HL-60/S4 treated with phorbol 12-myristate 13-acetate at 8.2 ng/mL for 4 days and 3 days (cell line): Measurements from ENCODE around the gene LDOC1.
"Not testable (repeated sequence)": the region's sequence is repeated elsewhere in the genome, so short reads cannot be mapped to it uniquely, and the experiment has no call there.

Experiments
- in situ Hi-C: fragments of 300-500 bp; cut with MboI; formaldehyde crosslinking; loops from 2 replicates; pipeline ENCODE4 v1.15.0; 2022; ENCODE audit warnings: low sequenced_read_pairs

LDOC1 gene

DNA sequence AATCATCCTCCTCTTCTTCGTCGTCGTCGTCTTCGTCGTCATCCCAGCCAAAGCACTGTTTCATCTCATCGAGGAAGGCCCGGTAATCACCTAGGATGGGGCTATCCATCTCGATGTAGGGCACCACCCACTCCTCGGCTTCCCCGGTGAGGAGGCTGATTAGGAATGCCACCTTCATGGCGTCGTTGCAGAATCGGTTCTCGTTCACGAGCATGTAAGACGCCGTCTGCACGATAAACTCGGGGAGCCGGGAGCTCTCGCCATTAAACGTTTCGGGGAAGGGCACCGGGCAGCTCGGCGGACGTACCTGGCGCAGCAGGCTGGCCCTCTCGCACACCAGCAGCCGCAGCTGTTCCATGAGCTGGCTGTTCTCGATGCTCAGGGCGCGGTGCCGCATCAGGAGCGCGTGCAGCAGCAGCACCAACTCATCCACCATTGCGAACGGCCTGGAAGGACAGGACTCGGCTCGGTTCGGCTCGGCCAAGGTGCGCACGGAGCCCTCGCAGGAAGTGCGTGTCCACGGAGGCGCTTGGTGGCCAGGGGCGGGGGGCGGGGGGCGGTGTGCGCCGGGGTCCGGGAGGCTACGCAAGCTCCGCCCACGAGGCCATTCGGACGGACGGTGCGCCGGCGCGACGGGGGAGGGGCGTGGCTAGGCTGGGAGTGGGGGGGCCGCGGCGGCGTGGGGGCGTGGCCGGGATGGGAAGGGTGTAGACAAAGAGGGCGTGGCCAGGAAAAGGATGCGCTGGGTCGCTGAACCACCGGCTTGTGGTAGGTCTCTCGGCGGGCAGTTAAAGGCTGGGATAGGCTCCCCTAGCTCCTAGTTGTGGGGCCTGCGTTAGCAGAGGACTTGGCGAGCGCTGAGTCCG, at the start of gene LDOC1:
Gene LDOC1 (minus strand): TSS at position 544 of the 866 bp plus-strand sequence. CDS start 108 bp downstream, at position 436.
- in situ Hi-C loops: no loop called here

DNA sequence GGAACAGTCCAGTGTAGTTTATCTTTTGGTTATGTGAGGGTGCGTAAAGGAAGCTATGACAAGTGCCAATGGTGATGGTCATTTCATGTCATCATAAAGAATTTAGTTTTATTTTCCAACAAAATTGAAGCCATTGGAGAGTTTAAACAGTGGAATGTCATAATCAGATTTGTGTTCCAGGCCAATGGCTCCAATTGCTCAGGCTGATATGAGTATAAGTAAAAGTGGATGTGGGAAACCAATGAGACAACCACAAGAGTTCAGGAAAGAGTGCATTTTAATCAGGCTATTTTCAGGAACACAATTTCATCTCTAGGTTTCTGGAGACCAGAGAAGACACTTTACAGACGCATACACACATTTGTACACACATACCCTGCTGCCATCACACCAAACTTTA, 44.7 kb upstream of the LDOC1 start:
- in situ Hi-C loops: no loop called here

DNA sequence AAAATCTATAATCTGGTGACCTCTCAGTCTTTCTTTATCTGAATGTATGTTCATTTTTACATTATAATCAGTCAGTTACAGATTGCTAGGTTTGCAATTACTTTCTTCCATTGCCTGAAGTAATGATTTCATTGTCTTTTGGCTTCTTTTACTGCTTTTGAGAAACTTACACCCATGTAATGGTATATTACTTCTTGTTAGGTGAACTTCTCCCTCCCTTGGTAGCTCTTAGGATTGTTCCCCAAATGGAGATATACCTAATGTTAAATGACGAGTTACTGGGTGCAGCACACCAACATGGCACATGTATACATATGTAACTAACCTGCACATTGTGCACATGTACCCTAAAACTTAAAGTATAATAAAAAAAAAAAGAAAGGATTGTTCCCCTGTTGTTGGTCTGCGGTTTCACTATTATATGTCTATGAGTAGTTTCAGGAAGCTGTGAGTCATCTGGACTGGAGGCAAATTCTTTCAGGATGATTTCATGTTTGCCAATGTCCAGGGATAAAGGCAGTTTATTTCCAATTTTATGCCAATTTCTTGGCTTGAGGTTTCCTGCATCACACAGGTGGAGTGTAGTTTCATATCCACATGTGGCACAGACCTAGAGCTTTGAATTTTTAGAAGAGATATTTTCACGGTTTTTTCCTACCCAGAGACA, 43.5 kb upstream of the LDOC1 start:
- in situ Hi-C loops: no loop called here

DNA sequence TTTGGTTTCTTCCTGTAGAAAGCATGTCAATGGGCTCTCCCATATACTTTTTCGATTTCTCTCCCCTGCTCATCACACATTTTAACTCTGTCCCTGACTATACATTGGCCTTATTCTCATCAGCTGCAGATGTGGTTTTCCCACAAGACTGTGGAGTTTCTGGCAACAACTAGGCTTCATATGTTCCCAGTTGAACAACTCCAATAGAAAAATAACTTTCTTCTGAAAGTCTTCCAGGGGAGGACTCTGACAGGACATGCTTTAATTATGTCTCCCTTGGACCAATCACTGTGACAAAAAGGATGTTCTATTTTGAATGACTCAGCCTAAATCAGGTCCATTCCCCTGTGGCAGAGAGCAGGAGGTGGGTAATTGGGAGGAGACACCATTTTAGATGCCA, 37.3 kb upstream of the LDOC1 start:
- in situ Hi-C loops: no loop called here

DNA sequence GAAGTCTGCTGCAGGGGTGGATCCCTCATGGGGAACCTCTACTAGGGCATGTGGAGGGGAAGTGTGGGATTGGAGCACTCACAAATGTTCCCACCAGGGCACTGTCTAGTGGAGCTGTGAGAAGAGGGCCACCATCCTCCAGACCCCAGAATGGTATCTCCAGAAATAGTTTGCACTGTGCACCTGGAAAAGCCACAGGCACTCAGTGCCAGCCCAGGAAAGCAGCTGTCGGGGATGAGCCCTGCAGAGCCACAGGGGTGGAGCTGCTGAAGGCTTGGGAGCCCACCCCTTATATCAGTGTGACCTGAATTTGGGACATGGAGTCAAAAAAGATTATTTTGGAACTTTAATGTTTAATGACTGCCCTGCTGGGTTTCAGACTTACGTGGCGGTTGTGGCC, 25.0 kb upstream of the LDOC1 start:
- in situ Hi-C loops: no loop called here

DNA sequence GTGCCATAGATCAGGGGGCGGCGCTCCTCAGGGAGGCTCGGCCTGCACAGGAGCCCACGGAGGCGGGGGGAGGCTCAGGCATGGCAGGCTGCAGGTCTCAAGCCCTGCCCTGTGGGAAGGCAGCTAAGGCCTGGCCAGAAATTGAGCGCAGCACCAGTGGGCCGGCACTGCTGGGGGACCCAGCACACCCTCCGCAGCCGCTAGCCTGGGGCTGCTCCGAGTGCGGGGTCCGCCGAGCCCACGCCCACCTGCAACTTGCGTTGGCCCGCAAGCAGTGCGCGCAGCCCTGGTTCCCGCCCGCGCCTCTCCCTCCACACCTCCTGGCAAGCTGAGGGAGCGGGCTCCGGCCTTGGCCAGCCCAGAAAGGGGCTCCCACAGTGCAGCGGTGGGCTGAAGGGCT, 11.6 kb upstream of the LDOC1 start:
- in situ Hi-C loops: not testable (repeated sequence)

DNA sequence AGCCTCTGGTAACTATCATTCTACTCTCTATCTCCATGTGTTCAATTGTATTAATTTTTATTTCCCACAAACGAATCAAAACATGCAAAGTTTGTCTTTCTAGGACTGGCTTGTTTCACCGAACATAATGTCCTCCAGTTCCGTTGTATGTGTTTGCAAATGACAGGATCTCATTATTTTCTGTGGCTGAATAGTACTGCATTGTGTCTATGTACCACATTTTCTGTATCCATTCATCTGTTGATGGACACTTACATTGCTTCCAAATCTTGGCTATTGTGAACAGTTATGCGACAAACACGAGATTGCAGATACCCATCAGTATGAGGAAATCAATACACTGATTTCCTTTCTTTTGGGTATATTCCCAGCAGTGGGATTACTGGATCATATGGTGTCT, 8.4 kb upstream of the LDOC1 start:
- in situ Hi-C loops: no loop called here

DNA sequence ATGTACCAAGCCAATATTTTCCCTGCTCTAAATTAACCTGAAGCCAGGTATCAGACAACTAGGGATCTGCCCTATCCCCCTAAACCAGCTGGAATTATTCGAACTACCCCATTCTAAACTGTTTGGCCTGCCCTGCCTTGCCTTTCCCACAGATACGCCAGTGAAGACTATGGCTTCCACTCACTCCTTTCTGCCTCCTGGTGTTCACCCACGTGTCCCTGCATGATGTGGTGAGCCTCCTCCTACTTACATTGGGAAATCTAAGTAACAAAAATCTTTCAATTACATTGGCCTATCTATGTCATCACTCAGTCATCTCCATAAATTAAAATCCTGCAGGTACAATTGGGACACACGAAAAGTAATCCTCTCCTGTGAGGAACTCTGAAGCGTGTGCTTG, 6.1 kb upstream of the LDOC1 start:
- in situ Hi-C loops: no loop called here

DNA sequence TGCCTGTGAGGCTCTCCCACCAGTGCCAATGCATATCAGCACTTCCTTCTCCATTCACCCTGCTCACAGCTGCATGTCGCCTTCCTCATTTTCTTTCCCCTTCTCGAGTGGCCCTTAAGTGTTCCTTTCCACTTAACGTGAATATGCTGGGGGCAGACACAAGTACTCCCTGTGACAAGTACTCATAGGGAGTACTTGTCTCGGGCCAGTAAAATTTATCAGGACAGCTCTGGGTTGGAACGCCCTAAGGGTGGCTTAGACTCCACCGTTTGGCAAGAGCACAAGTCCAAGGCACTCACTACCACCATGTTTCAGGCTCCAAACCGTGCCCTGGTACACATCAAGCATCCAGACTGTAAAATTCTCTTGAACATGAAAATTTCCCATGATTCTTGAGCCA, 3.9 kb upstream of the LDOC1 start:
- in situ Hi-C loops: no loop called here

DNA sequence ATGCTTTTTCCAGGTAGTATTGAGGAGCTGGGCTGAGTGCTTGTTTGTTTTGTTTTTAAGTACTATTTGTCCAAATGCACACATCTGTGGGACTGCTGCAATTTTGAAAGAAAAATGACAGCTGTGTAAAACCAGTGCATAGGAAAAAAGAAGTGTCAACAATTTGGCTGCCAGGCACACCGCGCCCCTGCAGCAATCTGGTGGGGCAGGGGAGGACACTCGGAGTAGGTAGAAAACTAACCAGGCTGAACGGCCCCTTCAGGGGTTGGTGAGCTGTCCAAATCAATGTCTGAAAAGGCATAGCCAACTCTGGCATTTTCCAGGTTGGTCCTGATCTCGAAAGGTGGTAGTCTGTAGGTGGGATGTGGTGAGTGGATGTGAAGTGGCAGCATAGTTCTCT, 1.1 kb downstream of the LDOC1 start:
- in situ Hi-C loops: no loop called here

DNA sequence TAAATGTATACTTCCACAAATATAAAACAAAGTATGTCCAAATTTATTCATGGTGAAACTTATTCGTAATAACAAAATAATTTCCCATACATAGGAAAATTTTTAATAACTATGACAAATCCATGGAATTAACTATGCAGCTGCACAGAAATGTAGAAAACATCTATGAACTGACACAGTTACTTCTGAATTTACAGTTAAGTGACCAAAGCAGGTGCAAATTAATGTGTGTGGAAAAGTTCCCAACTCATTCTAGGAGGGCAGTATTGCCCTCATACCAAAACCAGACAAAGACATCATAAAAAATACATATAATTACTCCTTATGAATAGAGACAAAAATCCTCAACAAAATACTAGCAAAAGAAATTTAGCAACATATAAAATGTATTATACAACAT, 12.5 kb downstream of the LDOC1 start:
- in situ Hi-C loops: no loop called here

DNA sequence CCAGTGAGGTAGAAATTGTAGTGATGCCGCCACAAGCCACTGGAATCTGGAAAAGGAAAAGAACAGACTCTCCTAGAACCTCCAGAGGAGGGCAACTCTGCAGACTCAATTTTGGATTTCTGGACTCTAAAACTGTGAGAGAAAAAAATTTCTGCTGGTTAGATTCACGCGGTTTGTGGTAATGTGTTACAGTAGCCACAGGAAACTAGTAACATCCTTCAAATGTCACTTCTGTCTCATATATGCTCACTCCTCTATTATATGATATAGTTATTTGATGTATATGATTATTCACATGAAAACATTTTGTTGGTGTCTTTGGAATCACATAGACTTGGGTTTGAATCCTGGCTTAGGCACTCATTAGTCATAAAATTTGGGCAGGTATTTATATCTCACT, 18.8 kb downstream of the LDOC1 start:
- in situ Hi-C loops: no loop called here

DNA sequence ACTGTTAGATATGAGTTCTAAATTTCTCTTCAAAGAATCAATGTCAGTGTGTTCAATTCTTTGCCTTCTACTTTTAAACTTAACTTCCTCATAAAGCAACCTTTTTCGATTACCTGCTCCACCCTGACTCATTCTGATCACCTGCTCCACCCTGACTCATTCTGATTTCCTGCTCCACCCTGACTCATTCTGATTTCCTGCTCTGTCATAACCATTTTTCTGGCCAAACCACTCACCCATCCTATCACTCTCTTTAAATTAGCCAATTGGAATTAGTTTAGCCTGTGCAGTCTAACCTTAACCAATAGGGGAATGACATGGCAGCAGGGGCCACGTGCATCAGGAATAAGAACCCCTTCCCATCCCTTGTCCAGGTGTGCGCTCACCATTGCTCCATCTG, 21.7 kb downstream of the LDOC1 start:
- in situ Hi-C loops: not testable (repeated sequence)

DNA sequence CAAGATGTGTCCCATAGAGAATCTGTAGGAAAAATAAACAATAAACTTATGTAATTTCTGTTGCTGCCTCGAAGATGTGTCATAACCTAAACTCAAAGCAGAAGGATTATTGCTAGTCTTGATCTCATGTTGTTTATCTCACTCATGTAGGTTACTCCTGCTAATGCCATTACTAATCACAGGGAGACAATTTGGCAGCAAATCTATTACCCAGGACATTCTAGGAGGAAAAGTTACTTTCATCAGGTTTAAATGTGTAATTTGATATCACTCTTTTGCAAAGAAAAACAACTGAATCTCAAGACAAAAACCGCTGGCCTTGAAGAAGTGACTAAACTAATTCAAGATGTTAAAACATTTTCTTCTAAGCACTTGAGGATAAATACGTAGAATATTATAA, 34.0 kb downstream of the LDOC1 start:
- in situ Hi-C loops: no loop called here

DNA sequence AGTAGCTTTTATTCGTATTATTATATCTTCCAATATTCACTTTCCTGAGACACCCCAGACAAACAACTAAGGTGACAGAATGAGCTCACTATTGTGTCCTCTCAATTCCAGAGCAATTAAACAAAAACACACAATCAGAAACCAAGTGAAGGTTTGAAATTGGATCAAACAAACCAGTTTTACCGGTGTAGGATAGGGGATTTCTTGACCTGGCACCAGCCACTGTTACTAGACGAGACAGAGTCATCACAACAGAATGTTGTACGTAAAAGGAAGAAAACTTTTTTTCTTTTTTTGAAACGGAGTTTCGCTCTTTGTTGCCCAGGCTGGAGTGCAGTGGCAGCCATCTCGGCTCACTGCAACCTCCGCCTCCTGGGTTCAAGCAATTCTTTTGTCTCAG, 43.7 kb downstream of the LDOC1 start:
- in situ Hi-C loops: no loop called here

DNA sequence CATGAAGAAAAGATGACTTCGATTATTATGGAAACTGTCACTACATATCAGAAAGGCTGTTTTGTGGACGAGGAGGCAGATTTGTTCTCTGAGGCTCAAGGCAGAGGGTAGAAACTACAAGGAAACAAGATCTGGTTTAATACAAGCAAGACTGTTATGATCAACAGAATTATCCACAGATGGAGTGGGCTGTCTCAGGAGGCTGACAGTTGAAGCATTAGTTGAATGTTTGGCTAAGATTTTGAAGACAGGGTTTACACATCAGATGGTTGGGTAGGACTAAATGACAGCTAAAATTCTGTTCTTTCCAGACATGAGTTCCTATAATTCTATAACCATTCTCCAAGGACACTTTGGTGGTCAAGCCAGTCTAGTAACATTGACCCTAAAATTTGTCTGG, 49.8 kb downstream of the LDOC1 start:
- in situ Hi-C loops: no loop called here
